HG03095 (cell line): Measurements from ENCODE around the gene RAB27A.
"Not testable (repeated sequence)": the region's sequence is repeated elsewhere in the genome, so short reads cannot be mapped to it uniquely, and the experiment has no call there.

Experiments used
- ATAC-seq: cut with Tn5 transposase; IDR thresholded peaks from one replicate; pipeline ENCODE4 v1.9.1; 2021; ENCODE audit warnings: moderate library complexity; ENCODE audit not compliant: unreplicated experiment

Gene RAB27A

DNA sequence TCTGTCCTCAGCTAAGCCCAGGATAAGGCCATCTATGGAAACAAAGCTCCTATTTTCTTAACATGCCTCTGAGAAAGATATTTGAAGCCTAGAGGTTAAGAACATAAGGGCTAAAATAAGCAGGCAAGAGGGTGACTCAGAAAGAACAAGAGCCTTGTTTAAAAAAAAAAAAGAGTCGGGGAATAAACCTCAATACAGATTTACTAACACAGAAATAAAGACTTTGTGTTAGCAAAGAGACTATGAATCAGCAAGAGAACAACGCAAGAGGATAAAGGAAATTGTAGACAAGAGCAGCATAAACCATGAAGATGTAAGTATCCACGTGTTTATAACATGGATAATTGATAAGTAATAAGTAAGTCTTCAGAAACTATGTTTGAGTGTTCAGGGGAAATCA lies 36.0 kb downstream of the RAB27A start:
- ATAC-seq, result no peak

DNA sequence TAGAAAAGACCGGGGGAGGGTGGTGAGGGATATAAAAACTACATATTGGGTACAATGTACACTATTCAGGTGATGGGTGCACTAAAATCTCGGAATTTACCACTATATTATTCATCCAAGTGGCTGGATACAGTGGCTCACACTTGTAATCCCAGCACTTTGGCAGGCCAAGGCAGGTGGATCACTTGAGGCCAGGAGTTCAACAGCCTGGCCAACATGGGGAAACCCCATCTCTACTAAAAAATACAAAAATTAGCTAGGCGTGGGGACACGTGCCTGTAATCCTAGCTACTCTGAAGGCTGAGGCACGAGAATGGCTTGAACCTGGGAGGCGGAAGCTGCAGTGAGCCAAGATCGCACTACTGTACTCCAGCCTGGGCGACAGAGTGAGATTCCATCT lies 37.4 kb downstream of the RAB27A start:
- ATAC-seq, result not testable (repeated sequence)

DNA sequence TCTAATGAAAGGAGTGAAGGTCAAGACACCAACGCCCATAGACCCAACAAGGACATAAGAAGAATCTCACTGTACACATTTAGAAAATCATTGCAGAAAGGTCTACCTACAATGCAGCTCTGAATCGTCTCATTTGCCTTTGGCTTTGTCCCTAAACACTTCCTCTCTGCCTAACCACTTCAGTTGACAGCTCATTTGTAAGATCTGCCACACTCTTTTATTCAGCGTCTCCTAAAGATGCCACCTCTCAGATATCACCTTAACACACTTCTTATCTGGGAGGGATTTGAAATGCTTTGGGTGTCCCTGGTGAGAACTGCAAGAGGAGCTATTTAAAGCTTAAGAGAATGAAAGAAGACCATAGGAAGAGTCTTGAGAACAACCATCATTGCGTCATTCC lies 38.7 kb downstream of the RAB27A start:
- no peak for ATAC-seq

DNA sequence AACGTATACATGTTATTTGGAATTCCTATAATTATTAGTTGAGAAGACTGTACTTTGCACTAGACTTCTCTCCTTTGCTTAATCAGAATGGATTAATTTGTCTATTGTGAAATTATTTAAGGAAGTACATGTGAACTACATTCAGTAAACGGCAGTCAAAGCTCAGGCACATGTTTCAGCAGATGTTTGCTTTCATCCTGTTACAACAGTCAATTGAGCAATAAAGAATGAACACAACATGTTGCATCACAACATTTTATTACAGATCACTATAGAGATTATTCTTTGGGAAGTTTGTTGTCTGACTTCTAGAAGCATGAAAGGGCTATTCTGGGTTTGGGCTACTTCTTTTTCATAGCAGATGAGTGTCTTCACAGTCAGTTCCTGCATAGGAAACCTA lies 39.2 kb downstream of the RAB27A start:
- no peak for ATAC-seq

DNA sequence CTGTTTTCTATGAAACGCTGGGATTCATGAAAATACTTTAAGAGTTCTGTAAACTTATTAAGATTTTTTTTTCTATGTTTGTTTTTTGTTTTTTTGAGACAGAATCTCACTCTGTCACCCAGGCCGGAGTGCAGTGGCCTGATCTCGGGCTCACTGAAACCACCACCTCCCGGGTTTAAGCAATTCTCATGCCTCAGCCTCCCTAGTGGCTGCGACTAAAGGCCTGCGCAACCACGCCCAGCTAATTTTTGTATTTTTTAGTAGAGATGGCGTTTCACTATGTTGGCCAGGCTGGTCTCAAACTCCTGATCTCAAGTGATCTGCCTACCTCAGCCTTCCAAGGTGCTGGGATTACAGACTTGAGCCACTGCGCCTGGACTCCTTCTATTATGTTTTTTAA lies 39.7 kb downstream of the RAB27A start:
- ATAC-seq, result not testable (repeated sequence)

DNA sequence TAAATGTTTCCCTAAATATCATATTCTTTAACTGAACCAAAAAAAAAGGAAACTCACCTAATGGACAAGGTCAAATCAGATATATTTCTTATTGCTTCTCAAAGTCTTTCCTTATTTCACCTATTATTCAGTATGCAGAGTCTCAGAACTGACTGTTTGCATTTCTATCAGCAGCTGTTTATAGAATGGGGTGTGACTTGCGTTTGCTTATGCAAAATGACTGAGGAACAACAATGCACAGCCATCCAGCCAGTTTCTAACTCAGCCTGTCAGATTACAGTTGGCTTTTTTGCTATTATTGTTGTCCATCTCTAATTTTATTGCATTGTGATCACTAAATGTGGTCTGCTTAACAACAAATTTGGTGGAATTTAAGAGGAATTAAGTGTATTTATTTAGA lies 40.7 kb downstream of the RAB27A start:
- no peak for ATAC-seq

DNA sequence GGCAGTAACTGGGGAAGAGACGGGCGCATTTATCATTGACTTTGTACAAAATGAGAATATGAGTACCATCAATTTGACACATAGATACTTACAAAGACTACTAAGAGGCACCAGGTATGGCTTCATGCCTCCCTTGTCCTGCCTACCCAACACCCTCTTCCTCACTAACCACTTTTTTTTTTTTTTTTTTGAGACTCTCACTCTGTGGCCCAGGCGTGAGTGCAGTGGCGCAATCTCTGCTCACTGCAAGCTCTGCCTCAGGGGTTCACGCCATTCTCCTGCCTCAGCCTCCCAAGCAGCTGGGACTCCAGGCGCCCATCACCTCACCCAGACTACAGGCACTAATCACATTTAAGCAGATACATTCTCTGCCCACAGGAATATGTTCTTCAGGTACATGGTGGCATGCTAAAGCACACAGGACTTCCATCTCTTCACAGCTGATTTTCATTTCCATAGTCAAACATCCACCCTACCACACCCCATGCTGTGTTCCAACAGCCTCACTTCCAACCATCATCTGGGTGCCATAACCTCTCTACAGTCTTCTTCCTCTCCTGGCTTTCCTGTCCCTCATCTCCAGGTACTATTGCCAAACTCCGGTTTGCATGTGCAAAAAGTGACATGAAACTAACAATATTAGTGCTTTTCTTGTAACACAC lies 41.7 kb downstream of the RAB27A start:
- ATAC-seq, result no peak

DNA sequence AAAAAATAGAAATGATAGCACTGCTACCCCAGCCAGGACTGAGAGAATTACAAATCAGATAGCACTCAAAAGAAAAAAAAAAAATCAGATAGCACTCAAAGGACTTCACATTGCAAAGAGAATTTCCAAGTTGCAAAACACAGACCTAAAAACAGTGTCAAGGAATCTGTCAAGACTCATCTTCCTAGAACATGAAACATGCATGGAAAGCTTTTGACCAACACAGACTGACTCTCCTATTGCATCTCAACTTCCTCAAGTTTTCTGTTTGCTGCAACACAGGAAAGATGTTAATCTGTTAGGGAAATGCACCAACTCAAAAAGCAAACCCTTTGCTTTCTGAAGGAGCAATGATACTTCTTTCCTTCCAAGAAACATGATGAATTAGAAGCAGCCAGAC lies 42.3 kb downstream of the RAB27A start:
- ATAC-seq, result no peak

DNA sequence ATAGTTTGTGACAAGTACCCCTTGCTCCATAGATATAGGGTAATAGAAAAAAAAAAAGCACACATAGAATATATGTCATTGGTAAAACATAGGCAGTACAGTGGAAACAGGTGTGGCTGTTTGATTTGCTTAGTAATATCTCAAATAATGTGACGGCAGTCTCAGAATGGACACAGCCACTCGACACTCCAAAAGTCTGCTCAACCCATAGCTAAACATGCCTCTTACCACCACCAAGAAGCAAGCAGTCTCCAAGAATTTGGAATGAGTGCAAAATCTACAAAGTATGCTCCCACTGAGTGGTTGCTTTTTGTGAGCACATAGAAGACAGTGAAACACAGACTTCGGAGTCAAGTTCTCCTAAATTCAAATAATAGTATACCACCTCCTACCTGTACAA lies 43.0 kb downstream of the RAB27A start:
- no peak for ATAC-seq

DNA sequence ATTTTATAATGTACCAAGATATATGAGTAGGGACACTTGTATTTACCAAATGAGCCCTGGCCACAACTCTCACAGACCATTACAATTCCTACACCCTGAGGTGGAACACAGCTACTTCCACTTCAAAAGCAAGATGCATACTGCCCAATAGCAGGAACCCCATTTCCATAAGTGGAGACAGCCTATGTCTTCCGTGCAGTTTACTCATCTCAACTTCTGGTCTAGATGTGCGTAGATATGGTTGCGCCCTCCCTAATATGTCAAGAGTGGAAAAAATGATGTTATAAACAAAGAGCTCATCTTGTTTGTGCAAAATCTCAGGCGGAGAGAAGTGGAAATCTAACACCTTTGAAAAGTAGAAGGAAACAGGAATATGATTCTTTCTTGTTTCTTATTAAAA lies 44.6 kb downstream of the RAB27A start:
- ATAC-seq, result no peak

DNA sequence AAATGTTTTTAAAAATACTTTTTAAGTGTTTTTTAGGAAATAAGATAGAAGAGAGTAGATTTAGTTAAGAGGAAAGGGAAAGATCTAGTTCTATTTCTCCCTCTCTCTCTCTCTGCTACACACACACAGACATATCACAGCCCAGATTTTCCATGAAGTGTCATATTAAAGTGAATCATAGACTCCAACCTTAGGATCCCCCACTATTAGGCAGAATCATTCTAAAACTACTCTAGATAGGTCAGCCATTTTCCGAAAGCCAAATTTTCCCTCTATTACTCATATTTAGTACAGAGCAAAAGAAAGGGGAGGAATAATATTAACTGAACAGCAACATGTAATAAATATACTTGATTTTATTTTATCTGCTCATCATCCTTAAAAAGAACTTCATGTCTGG lies 47.7 kb downstream of the RAB27A start:
- no peak for ATAC-seq

DNA sequence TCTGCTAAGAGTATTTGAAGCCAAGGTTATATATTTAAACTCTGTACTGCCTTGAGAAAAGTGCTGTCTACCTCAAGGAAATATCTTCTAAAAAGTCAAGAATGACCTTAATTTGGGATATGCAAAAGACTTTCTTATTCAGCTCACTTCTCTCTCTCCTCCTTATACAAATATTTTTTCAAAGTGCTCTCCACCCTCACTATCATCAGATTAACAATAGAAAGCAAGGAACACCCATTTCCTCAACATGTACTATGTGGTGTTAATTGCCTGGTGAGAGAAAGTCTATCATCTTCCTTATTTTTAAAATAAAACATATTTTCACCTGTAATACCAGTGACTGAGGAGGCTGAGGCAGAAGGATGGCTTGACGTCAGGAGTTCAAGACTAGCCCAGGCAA lies 48.4 kb downstream of the RAB27A start:
- no peak for ATAC-seq

DNA sequence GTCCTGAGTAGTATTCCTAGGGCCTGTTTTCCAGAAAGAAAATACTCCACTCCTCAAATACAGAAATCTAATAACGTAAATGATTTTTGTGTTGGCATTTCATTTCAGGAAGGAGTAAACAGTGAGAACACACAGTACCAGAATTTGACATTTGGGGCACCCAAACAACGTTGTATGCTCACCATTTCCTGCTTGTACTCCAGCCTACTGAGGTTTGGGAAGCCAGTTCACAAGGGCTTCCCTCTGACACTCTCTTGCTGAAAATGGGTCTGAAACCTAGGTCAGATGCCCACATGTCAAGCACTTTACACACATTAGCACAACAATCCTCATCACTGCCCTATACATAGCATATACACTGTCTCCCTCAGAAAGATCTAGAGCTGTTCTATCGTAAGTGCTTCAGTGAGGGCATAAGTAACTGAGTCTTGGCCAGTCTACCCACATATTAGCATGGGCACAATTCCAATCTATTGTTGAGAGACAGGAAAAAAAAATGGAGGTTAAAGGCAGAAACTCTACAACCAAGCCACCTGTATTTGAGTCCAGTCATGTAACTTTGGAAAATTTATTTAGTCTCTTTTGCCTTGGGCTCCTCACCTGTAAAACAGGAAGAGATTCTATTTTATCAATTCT lies 49.4 kb downstream of the RAB27A start:
- ATAC-seq, result no peak

DNA sequence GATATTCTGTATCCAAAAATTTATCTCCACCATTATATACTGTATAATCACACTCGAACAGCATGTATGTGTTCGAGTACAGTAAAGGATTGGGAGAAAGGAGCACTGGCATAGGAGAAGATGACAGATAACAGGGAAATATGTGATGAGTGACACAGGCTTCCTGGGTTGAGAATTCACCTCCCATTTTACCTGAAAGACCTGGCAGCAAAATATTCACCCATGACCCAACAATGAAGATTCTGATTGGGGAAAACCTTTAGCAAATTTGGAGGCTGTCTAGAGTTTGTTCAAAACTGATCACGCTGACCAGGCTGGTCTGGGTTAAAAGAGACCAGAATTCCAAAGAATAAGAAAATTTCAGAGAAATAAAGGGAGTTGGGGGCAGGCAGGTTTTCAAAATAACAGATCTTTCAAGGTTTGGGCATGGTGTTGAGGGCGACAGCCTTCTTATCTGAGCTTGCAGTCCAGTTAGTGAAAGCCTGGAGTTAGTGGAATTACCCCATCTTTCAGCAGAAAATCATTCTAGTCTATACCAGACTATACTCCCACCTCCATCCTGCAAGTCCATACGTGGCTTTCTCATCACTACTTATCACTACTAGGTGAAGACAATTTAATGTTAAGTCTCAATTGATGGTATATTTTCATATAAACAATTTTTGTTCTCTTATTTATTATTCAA lies 50.0 kb downstream of the RAB27A start:
- ATAC-seq, result no peak

DNA sequence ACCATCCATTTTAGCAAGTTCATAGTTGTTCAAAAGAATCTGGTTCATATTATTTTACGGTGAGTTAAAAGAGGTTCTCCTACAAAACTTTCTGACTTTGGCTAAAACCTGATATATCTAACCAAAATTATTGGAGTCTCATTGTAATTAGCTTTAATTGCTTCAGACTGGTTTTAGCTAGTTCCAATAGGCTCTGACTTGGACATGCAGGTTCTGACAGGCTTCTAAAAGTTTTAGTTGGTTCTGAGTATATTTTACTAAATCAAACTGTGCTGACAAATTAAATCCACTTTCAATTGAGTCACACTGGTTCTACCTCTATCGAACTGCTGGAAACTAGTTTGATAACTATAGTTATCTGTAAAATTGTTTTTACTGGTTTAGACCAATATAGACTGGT lies 50.7 kb downstream of the RAB27A start:
- no peak for ATAC-seq

DNA sequence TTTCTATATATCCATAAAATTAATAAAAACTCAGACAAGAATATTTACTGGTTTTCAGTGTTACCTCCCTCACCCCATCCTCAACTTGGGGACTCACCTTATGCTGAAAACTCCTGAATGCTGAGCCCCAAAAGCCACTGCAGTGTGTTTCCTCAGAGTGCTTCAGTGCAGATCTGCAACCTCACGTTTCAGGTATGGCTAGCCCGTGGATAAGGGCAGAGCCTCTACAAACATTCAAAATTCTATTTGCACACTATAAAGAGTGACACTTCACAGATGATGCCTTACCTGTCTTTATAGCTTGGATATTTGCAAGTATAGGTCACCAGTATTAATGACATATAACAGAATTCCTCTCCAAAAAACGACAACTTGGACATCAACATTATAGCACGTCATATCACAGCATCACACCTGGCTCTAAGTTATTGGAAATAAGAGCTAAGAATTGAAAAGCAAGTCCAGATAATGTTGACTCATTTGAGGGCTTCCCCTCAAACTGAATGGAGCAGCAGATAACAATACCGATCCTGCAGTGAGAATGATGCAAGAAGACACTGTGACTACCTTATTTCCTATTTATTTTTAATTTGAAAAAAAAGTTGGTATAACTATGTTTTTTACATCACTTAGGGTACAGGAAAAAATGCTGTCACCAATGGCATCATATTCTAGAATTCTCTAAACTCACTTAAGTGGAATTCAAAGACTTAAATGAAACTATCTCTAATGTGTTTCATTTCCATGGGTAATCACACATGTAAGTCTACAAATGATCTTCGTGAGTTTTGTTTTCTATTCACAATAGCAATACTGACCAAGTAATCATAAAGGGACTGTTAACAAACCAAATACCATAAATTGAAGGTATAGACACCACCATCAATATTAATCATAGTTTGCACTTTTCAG lies 52.1 kb downstream of the RAB27A start:
- ATAC-seq, result no peak

DNA sequence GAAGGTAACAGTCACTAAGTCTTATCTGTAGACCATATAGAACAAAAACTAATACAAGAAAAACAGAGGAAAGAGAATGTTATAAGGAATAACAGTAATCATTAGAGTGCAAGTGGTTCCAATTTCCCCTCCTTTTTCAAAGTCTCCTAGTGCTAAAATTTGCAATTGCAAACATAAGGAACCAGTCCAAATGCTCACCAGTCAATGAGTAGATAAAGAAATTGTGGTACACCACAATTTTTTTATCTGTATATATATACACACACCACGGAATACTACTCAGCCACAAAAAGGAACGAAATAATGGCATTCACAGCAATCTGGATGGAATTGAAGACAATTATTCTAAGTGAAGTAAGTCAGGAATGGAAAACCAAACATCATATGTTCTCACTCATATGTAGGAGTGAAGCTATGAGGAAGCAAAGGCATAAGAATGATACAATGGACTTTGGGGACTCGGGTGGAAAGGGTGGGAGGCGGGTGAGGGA lies 54.0 kb downstream of the RAB27A start:
- ATAC-seq, result no peak

DNA sequence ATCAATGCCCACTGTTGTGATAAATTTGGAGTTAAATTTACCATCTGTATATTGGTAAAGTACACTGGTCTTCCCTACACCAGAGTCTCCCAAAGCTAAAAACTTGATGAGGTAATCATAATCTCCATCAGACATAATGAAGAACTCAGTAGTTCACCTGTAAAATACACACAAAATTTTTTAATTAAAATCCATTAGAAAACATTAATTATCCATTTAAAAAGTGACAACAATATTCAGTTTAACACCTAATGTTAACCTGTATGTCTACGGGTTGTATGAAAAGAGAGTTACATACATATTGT lies 54.9 kb downstream of the RAB27A start:
- ATAC-seq, result no peak

DNA sequence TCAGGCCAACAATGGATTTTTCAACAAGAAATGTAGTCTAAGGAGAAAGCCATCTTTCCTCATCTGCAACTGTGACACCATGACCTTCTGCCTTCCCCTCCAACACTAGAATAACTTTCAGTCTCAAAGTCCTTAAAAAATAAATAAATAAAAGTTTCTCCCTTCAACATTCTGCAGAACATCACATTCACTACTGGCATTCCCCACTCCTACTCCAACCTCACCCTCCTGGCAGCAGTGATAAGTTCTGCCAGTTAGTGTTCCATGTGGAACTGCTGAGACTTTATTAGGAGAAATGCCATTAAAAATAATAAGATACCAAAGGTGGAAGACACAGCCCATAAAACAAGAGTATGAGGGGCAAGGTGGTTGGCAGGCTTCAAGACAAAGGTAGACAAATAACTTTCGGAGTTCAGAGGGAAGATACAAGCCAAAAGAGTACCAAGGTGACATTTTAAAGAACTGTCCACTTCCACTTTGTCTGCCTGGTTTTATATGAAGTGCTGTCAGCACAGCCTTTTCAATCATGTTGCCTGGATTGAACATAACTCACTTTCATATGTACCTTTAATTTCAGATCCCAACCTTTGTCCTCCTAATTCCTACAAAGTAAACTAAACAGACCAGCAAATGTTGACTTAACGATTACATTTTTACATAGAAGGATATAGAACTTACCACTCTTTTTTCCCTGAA lies 55.4 kb downstream of the RAB27A start:
- no peak for ATAC-seq

DNA sequence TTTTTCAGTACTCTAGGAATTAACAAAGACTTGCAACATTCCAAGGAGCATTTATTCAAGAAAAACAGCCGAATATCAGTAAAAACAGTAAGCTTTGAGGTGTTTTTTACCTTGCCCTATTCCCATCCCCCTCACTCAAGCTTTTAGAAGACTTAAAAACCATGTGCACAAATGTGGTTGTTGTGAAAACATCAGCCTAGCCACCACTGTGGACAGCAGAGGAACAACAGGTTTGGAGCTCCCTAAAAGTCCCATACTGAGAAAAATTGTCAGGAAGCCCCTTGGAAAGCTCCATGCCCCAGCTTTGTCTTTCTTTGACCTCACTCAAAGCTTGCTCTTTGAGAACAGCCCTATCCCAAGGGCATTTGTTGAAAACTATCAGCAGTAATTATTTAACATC lies 58.2 kb downstream of the RAB27A start:
- no peak for ATAC-seq

DNA sequence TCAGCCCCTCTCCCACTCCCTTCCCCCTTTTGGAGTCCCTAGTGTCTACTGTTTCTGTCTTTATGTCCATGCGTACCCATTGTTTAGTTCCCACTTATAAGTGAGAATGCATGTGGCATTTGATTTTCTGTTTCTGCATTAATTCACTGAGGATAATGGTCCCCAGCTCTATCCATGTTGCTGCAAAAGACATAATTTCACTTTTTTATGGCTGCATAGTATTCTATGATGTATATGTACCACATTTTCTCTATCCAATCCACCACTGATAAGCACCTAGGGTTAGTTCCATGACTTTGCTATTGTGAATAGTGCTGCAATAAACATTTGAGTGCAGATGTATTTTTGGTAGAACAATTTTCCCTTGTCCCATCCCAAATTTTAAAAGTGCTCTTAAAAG lies 58.7 kb downstream of the RAB27A start:
- ATAC-seq, result no peak
